Lower leg skin (tissue), 3 donors: Measurements from ENCODE around the gene NOL3.

ENCODE experiments used
- POLR2A ChIP-seq, 2 donors: fragments of 450-650 bp; IDR thresholded peaks; one replicate each; pipeline ENCODE4 v1.6.1; 2016 to 2017; ENCODE audit warnings: antibody characterized with exemption in 2 of 2, mild to moderate bottlenecking in 1 of 2, moderate library complexity in 1 of 2
- TF ChIP-seq, protein P1 (sequence below), 3 donors: fragments of 450-650 bp; IDR thresholded peaks; one replicate each; pipeline ENCODE4 v1.5.1; 2016; ENCODE audit warnings: antibody characterized with exemption in 3 of 3, mild to moderate bottlenecking in 3 of 3, moderate library complexity in 2 of 3

DNA sequence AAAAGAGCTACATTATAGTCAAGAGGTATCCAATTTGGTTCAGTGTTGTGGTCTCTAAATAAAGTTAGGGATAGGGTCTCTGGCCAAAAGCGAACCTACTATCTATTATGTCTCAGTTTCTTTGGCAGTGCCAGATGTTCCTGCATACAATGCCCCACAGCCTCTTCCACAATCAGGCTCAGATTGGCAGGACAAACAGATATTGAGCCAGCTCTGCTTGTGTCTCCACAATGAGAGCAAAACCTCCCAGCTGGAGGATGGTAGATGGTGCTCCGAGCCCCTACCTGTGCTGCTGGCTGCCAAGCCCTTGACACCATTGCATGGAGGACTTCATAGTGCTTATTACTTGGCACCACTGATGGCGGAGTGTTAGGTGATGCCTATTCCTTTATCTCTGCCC is 40.9 kb upstream of the NOL3 start:
- no peak for TF ChIP-seq POLR2A (IDR thresholded peaks at IDR 0.05)
- TF ChIP-seq, protein P1, sequence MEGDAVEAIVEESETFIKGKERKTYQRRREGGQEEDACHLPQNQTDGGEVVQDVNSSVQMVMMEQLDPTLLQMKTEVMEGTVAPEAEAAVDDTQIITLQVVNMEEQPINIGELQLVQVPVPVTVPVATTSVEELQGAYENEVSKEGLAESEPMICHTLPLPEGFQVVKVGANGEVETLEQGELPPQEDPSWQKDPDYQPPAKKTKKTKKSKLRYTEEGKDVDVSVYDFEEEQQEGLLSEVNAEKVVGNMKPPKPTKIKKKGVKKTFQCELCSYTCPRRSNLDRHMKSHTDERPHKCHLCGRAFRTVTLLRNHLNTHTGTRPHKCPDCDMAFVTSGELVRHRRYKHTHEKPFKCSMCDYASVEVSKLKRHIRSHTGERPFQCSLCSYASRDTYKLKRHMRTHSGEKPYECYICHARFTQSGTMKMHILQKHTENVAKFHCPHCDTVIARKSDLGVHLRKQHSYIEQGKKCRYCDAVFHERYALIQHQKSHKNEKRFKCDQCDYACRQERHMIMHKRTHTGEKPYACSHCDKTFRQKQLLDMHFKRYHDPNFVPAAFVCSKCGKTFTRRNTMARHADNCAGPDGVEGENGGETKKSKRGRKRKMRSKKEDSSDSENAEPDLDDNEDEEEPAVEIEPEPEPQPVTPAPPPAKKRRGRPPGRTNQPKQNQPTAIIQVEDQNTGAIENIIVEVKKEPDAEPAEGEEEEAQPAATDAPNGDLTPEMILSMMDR (IDR thresholded peaks at IDR 0.05) = no peak
